Measurements from ENCODE around the gene EXOC6B. TPM values are rescaled to one million over a fixed set of nuclear protein-coding genes. Genes with fewer than 3 reads are reported as not detected.

EXOC6B gene
- total and polyA plus RNA-seq, 9 of the 15 experiments (the other 6 are each of a cell fraction or from before 2014, with no cell fraction given) = 0.28 to 4.2 (median 2.0) TPM

GRCh38 chr2:72524071-72524470, 301.8 kb downstream of the EXOC6B start (continued):
- TF ChIP-seq RNF219 (CRISPR knock-in tag; IDR thresholded peaks at IDR 0.05) (no peak), NFIC (IDR thresholded peaks at IDR 0.05) (no peak), TCFL5 (CRISPR knock-in tag; conservative IDR thresholded peaks at IDR 0.05) (no peak), CEBPB (tag; IDR thresholded peaks at IDR 0.05) (no peak)

GRCh38 chr2:72515696-72516095, 310.1 kb downstream of the EXOC6B start:
- no peak for DNase-seq (ENCODE audit: extremely low read depth in 1 of 4, low spot score in 3 of 4)
- Histone ChIP-seq H3K4me2 (ENCODE audit: insufficient read depth, low read length) (no peak overlapping the region), H4K20me1 (replicated peaks; ENCODE audit: control insufficient read depth, insufficient read depth, low read length) (no peaks in the 10 kb centered on the region), H3K27me3 (ENCODE audit: control insufficient read depth in 2 of 2, insufficient read depth in 2 of 2, low read length in 2 of 2) (no peaks in the 10 kb centered on the region), H3K9me3 (replicated peaks; ENCODE audit: control insufficient read depth, insufficient read depth, low read depth, low read length) (no peaks in the 10 kb centered on the region), H3K9me1 (ENCODE audit: control insufficient read depth, insufficient read depth, low read length) (no peaks in the 10 kb centered on the region), H3K27ac (ENCODE audit: extremely low read depth, low read depth, low read length) (no peak overlapping the region; the same call in 2 of the 3 replicates), H3K4me3 (no peak overlapping the region), H3K79me2 (ENCODE audit: control insufficient read depth, insufficient read depth, low read length) (no peaks in the 10 kb centered on the region), H3K4me1 (replicated peaks in 1 of 2; ENCODE audit: control insufficient read depth in 2 of 2, insufficient read depth in 2 of 2, low read length in 2 of 2) (no peaks in the 10 kb centered on the region), H3K36me3 (ENCODE audit: control insufficient read depth, insufficient read depth, low read length) (no peaks in the 10 kb centered on the region), H2AFZ (ENCODE audit: low read depth, low read length) (peak overlapping the region; percentile 75), H3K9ac (ENCODE audit: insufficient read depth in 1 of 2, low read depth in 2 of 2, low read length in 2 of 2) (no peak overlapping the region)
- ChIA-PET CTCF (ENCODE audit: low intra/inter-chr PET ratio) (no interaction called here), POLR2A (interaction anchor here (1.3 kb wide), 1 partner anchor 18 kb away, joined by 4 read pairs; no protein-coding TSS in a partner anchor)
- FAIRE-seq = no peak
- TF ChIP-seq MED1 (CRISPR knock-in tag; IDR thresholded peaks at IDR 0.05; ENCODE audit: borderline replicate concordance) (no peak), ARNT (IDR thresholded peaks at IDR 0.05) (no peak), EP400 (IDR thresholded peaks at IDR 0.05) (no peak), RAD51 (IDR thresholded peaks at IDR 0.05; ENCODE audit: borderline replicate concordance, low read depth) (0 out of 2 replicates have a peak, but pooled peaks have one; percentile 19), SRF (CRISPR knock-in tag; IDR thresholded peaks at IDR 0.05) (0 out of 4 replicates have a peak, but pooled peaks of 1 of the 2 experiments have one; percentile 36), IRF2 (CRISPR knock-in tag; IDR thresholded peaks at IDR 0.05) (no peak), CREB3L1 (IDR thresholded peaks at IDR 0.05; ENCODE audit: borderline replicate concordance, low read depth) (no peak), TFE3 (CRISPR knock-in tag; IDR thresholded peaks at IDR 0.05) (peak; percentile 32; the same call in 1 of the 2 replicates)
- intact Hi-C loops (cut with micrococcal nuclease) (no loop called here), in situ Hi-C loops (cut with MboI) (no loop called here)
- ATAC-seq = peak; percentile 34; the same call in 2 of the 3 replicates
- WGBS (ENCODE audit: insufficient coverage, low coverage, missing lambda C conversion rate) = 27% methylated on average over 3 of the region's 3 CpGs
- no TSS peak for BruUV-seq (replicated peaks)

Data from K562 (cell line).